Regular cardiac myocyte (primary cell): Measurements from ENCODE around the gene ZFP90. TPM values are rescaled to one million over a fixed set of nuclear protein-coding genes. Genes with fewer than 3 reads are reported as not detected.

Experiments
- total RNA-seq: library from RNA; depleted of rRNA; stranded (reverse); fragments of >200 nt; gene quantifications from 2 replicates; pipeline ENCODE4 v1.2.3, GENCODE V29; 2014

Gene ZFP90
- total RNA-seq = 19.9 and 36.1 TPM in 2 replicates

GRCh38 chr16:68538880-68539701 lies at the start of gene ZFP90:
TSS of gene ZFP90 (plus strand) at chr16:68539291. CDS start at chr16:68539793, 502 bp downstream.

Other genes with a start within 250 kb of the ZFP90 start
- gene SLC7A6OS, start 228.3 kb upstream of the ZFP90 start, total RNA-seq = 9.9 and 10.9 TPM in 2 replicates
- 44.3 and 92.2 TPM in 2 replicates for gene PRMT7, start 228.3 kb upstream of the ZFP90 start, total RNA-seq
- under 0.01 and 0.19 TPM in 2 replicates for gene SMPD3, start 90.8 kb upstream of the ZFP90 start, total RNA-seq
- gene CDH3, start 106.0 kb downstream of the ZFP90 start, total RNA-seq = 0.38 and 1.1 TPM in 2 replicates
- 0.28 and 1.3 TPM in 2 replicates for gene CDH1, start 198.0 kb downstream of the ZFP90 start, total RNA-seq